Panc1 (cell line): ENCODE results near the gene GALNT16. TPM values are rescaled to one million over a fixed set of nuclear protein-coding genes. Genes with fewer than 3 reads are reported as not detected.

ENCODE experiments used
- ATAC-seq: fragments of 200-7000 bp; cut with Tn5 transposase; 2 replicates; pipeline ENCODE4 v1.9.1; 2020; ENCODE audit warnings: mild to moderate bottlenecking, moderate library complexity
- BruUV-seq: library from RNA; stranded (reverse); fragments of 400-500 nt; replicated peaks from 2 replicates; lab custom pipeline; 2021; lab: Mats Ljungman, UMichigan
- CTCF ChIA-PET: fragments of 300-600 bp; sonication (Branson Sonifier 250); formaldehyde crosslinking; loops from one replicate; lab custom pipeline; 2022; ENCODE audit warnings: antibody characterized with exemption; lab: Charles Lee
- POLR2A ChIA-PET: fragments of 300-600 bp; sonication (Branson Sonifier 250); formaldehyde crosslinking; loops from one replicate; lab custom pipeline; 2022; ENCODE audit warnings: antibody characterized with exemption; lab: Charles Lee
- DNase-seq: peaks from one replicate; pipeline ENCODE4 v3.0.0-alpha.2; 2010; ENCODE audit warnings: low read depth, low spot score
- H3K27ac ChIP-seq: 2 replicates; pipeline ENCODE4 v1.5.1; 2011; ENCODE audit warnings: mild to moderate bottlenecking, low read length, inconsistent platforms
- H3K27me3 ChIP-seq: fragments of 200-500 bp; sonication (Bioruptor generic); 2 replicates; pipeline ENCODE4 v1.6.0; 2014; ENCODE audit warnings: low read length, inconsistent platforms; ENCODE audit not compliant: control insufficient read depth, insufficient read depth
- H3K36me3 ChIP-seq: fragments of 200-500 bp; sonication (Bioruptor generic); 2 replicates; pipeline ENCODE4 v1.5.1; 2014; ENCODE audit warnings: inconsistent platforms, mild to moderate bottlenecking, low read length, moderate library complexity; ENCODE audit not compliant: control insufficient read depth, insufficient read depth
- H3K4me1 ChIP-seq: 2 replicates; pipeline ENCODE4 v1.5.1; 2011; ENCODE audit warnings: inconsistent platforms, mild to moderate bottlenecking, low read length, moderate library complexity; ENCODE audit not compliant: control insufficient read depth, insufficient read depth
- H3K4me3 ChIP-seq, 2 experiments: 2 replicates each; pipeline ENCODE4 v1.5.1; 2011 to 2012; ENCODE audit warnings: low read depth in 2 of 2, low read length in 2 of 2, mild to moderate bottlenecking in 2 of 2, inconsistent platforms in 1 of 2, moderate library complexity in 1 of 2
- H3K9me3 ChIP-seq: fragments of 200-500 bp; sonication (Bioruptor generic); 2 replicates; pipeline ENCODE4 v1.5.1; 2014; ENCODE audit warnings: low read depth, mild to moderate bottlenecking, inconsistent platforms, low read length, moderate library complexity; ENCODE audit not compliant: control insufficient read depth, insufficient read depth
- POLR2AphosphoS5 ChIP-seq: IDR thresholded peaks from 2 replicates; pipeline ENCODE4 v1.6.1; 2012; ENCODE audit warnings: mild to moderate bottlenecking, low read depth, low read length, moderate library complexity
- SIN3A ChIP-seq: IDR thresholded peaks from 2 replicates; pipeline ENCODE4 v1.6.1; 2012; ENCODE audit warnings: low read depth, mild to moderate bottlenecking, low read length, moderate library complexity, borderline replicate concordance; ENCODE audit not compliant: insufficient read depth
- TCF7L2 ChIP-seq: IDR thresholded peaks from 2 replicates; pipeline ENCODE4 v1.6.1; 2011; ENCODE audit warnings: mild to moderate bottlenecking, low read depth, low read length, inconsistent platforms
- in situ Hi-C: cut with HindIII; loops from 2 replicates; pipeline ENCODE4 v1.10.0; 2016; ENCODE audit warnings: low sequenced_read_pairs, low pct_unique_long_range_greater_than_20kb
- intact Hi-C: fragments of 100-400 bp; cut with micrococcal nuclease; formaldehyde crosslinking; loops from one replicate; pipeline ENCODE4 v1.10.0; 2022; ENCODE audit not compliant: unreplicated experiment
- total RNA-seq: library from RNA; stranded (reverse); gene quantifications from one replicate; pipeline ENCODE4 v1.2.1, GENCODE V29; 2021; ENCODE audit not compliant: unreplicated experiment
- TF ChIP-seq, protein P1 (sequence below), 2 experiments: IDR thresholded peaks; 2 replicates each; pipeline ENCODE4 v1.6.1; 2011 to 2012; ENCODE audit warnings: low read depth in 2 of 2, control low read depth in 1 of 2, low read length in 1 of 2, mild to moderate bottlenecking in 1 of 2, moderate library complexity in 1 of 2; ENCODE audit not compliant: insufficient read depth in 1 of 2
- TF ChIP-seq, protein P2 (sequence below): fragments of 450-650 bp; IDR thresholded peaks from 2 replicates; pipeline ENCODE4 v1.5.1; 2017; ENCODE audit warnings: mild to moderate bottlenecking

Gene GALNT16
- total RNA-seq, 1 experiment from 2014 or later: 0.72 TPM

DNA sequence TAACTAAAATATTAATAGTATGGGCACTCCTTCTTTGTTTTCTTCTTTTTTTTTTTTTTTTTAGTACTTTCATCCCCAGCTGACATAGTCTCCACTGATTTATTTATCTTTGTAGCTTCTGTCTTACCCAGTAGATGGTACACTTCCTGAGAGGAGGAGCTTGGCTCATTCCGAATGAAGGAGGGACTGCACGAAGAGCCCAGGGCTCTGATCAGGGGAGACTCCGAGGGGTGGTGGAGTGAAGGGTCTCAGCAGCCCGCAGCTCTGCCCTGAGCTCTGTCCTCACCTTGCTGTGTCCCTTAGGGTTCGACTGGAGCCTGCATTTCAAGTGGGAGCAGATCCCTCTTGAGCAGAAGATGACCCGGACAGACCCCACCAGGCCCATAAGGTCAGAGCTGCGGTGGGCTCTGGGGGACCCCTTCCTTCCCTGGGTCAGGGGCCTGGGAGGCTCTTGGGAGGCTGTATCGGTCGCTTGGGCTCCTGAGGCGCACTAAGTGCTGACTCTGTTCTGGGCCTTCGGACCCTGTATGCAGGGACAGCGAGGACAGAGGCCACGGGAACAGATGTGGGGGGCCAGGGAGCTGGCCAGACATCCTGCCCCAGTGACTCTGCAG, 72.9 kb downstream of the GALNT16 start:
- ChIA-PET POLR2A (no interaction called here), CTCF (no interaction called here)
- ATAC-seq (no peak), DNase-seq (no peak)
- in situ Hi-C loops: no loop called here
- Histone ChIP-seq H3K9me3 (no peaks in the 10 kb centered on the region), H3K27ac (no peak overlapping the region), H3K27me3 (no peaks in the 10 kb centered on the region), H3K4me1 (no peaks in the 10 kb centered on the region), H3K36me3 (no peaks in the 10 kb centered on the region), H3K4me3 (no peak overlapping the region)
- intact Hi-C loops: no loop called here
- no TSS peak for BruUV-seq
- TF ChIP-seq, protein P1, sequence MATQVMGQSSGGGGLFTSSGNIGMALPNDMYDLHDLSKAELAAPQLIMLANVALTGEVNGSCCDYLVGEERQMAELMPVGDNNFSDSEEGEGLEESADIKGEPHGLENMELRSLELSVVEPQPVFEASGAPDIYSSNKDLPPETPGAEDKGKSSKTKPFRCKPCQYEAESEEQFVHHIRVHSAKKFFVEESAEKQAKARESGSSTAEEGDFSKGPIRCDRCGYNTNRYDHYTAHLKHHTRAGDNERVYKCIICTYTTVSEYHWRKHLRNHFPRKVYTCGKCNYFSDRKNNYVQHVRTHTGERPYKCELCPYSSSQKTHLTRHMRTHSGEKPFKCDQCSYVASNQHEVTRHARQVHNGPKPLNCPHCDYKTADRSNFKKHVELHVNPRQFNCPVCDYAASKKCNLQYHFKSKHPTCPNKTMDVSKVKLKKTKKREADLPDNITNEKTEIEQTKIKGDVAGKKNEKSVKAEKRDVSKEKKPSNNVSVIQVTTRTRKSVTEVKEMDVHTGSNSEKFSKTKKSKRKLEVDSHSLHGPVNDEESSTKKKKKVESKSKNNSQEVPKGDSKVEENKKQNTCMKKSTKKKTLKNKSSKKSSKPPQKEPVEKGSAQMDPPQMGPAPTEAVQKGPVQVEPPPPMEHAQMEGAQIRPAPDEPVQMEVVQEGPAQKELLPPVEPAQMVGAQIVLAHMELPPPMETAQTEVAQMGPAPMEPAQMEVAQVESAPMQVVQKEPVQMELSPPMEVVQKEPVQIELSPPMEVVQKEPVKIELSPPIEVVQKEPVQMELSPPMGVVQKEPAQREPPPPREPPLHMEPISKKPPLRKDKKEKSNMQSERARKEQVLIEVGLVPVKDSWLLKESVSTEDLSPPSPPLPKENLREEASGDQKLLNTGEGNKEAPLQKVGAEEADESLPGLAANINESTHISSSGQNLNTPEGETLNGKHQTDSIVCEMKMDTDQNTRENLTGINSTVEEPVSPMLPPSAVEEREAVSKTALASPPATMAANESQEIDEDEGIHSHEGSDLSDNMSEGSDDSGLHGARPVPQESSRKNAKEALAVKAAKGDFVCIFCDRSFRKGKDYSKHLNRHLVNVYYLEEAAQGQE (IDR thresholded peaks at IDR 0.05; ENCODE audit: insufficient read depth in 1 of 2, low read depth in 2 of 2, low read length in 1 of 2): no peak
- TF ChIP-seq TCF7L2 (no peak), SIN3A (no peak), POLR2AphosphoS5 (no peak)
- TF ChIP-seq, protein P2, sequence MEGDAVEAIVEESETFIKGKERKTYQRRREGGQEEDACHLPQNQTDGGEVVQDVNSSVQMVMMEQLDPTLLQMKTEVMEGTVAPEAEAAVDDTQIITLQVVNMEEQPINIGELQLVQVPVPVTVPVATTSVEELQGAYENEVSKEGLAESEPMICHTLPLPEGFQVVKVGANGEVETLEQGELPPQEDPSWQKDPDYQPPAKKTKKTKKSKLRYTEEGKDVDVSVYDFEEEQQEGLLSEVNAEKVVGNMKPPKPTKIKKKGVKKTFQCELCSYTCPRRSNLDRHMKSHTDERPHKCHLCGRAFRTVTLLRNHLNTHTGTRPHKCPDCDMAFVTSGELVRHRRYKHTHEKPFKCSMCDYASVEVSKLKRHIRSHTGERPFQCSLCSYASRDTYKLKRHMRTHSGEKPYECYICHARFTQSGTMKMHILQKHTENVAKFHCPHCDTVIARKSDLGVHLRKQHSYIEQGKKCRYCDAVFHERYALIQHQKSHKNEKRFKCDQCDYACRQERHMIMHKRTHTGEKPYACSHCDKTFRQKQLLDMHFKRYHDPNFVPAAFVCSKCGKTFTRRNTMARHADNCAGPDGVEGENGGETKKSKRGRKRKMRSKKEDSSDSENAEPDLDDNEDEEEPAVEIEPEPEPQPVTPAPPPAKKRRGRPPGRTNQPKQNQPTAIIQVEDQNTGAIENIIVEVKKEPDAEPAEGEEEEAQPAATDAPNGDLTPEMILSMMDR: no peak

DNA sequence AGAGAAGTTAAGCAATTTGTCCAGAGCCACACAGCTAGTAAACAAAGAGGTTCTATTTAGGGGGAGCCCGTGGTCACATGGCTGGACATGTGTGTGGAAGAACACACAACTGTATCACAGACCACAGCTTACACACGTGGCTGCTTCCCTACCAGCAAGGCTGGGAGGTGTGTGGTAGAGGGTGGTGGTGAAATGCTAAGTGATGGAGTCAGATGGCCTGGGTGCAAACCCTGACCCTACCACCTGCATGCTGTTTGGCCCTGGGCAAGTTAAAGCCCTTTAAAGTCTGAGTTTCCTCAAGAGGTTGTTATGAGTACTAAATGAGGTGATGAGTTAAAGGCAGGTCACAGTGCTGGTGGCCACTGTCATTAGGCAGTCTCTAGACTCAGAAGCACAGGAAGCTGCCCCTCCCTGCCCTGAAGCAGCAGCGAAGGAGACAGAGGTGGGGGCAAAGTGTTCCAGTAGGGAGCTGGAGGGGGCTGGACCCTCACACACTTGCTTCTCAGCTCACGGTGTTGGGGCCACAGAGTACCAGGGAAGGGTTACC, 73.9 kb downstream of the GALNT16 start:
- TF ChIP-seq, protein P2: no peak
- TF ChIP-seq TCF7L2 (no peak), SIN3A (no peak), POLR2AphosphoS5 (no peak)
- TF ChIP-seq, protein P1 (IDR thresholded peaks at IDR 0.05; ENCODE audit: insufficient read depth in 1 of 2, low read depth in 2 of 2, low read length in 1 of 2): no peak
- Histone ChIP-seq H3K4me3 (no peak overlapping the region), H3K27me3 (no peaks in the 10 kb centered on the region), H3K27ac (no peak overlapping the region), H3K9me3 (no peaks in the 10 kb centered on the region), H3K4me1 (no peaks in the 10 kb centered on the region), H3K36me3 (no peaks in the 10 kb centered on the region)
- POLR2A ChIA-PET: no interaction called here
- in situ Hi-C loops (no loop called here), intact Hi-C loops (no loop called here)
- no peak for DNase-seq
- BruUV-seq: no TSS peak
- CTCF ChIA-PET: no interaction called here
- no peak for ATAC-seq
